K562 (cell line): ENCODE data around the gene CDRT15. TPM values are rescaled to one million over a fixed set of nuclear protein-coding genes. Genes with fewer than 3 reads are reported as not detected.
"Not testable (repeated sequence)": the region's sequence is repeated elsewhere in the genome, so short reads cannot be mapped to it uniquely, and the experiment has no call there.

Source experiments
- ATAC-seq: fragments of 200-7000 bp; cut with Tn5 transposase; 3 replicates; pipeline ENCODE4 v1.9.1; 2020; ENCODE audit warnings: moderate library complexity
- BruUV-seq: library from RNA; stranded (reverse); fragments of 400-500 nt; replicated peaks from 2 replicates; lab custom pipeline; 2021; lab: Mats Ljungman, UMichigan
- CTCF ChIA-PET: fragments of 300-600 bp; formaldehyde crosslinking; extraction: SDS; loops from one replicate; lab custom pipeline; 2021; ENCODE audit warnings: low intra/inter-chr PET ratio; lab: Yijun Ruan, JAX
- POLR2A ChIA-PET: fragments of 300-600, 350-650 bp; sonication (Branson Sonifier 250); formaldehyde crosslinking; extraction: SDS; loops from one replicate; lab custom pipeline; 2021; ENCODE audit warnings: antibody characterized with exemption, inconsistent platforms; lab: Yijun Ruan, JAX
- DNase-seq, 4 experiments: peaks; one replicate each; pipeline versions ENCODE4 v3.0.0 to v3.0.0-alpha.2; 2011 to 2018; ENCODE audit warnings: low spot score in 3 of 4, mixed read lengths in 3 of 4; ENCODE audit errors: extremely low read depth in 1 of 4
- FAIRE-seq: peaks from 2 replicates; lab custom pipeline; 2011; peaks lifted over from hg19 to GRCh38; lab: Jason Lieb, UNC
- H2AFZ ChIP-seq: 2 replicates; pipeline ENCODE4 v1.6.0; 2011; ENCODE audit warnings: low read depth, low read length, control low read depth, inconsistent platforms
- H3K27ac ChIP-seq: fragments of 200-600 bp; 3 replicates; pipeline ENCODE4 v1.8.0; 2011; ENCODE audit warnings: low read depth, mild to moderate bottlenecking, control low read depth, inconsistent platforms, low read length, moderate library complexity, mixed read lengths; ENCODE audit errors: extremely low read depth
- H3K27me3 ChIP-seq, 2 experiments: fragments of 300-600 bp in 1 of 2; 2 replicates in 1 of 2; 3 replicates in 1 of 2; pipeline versions ENCODE4 v1.6.0 to v1.8.0; 2011; ENCODE audit warnings: inconsistent platforms in 2 of 2, low read length in 2 of 2, mild to moderate bottlenecking in 1 of 2, mixed read lengths in 1 of 2, moderate library complexity in 1 of 2; ENCODE audit not compliant: control insufficient read depth in 2 of 2, insufficient read depth in 2 of 2
- H3K36me3 ChIP-seq: fragments of 300-600 bp; 3 replicates; pipeline ENCODE4 v1.8.0; 2011; ENCODE audit warnings: mild to moderate bottlenecking, low read length, inconsistent platforms; ENCODE audit not compliant: control insufficient read depth, insufficient read depth
- H3K4me1 ChIP-seq, 2 experiments: fragments of 200-600 bp in 1 of 2; replicated peaks in 1 of 2; 2 replicates in 1 of 2; 3 replicates in 1 of 2; pipeline versions ENCODE4 v1.5.1 to v1.8.0; 2011; ENCODE audit warnings: inconsistent platforms in 2 of 2, low read length in 2 of 2, mild to moderate bottlenecking in 1 of 2, mixed read lengths in 1 of 2, moderate library complexity in 1 of 2; ENCODE audit not compliant: control insufficient read depth in 2 of 2, insufficient read depth in 2 of 2
- H3K4me2 ChIP-seq: 2 replicates; pipeline ENCODE4 v1.6.1; 2011; ENCODE audit warnings: low read length, control low read depth, inconsistent platforms, mixed read lengths; ENCODE audit not compliant: insufficient read depth
- H3K4me3 ChIP-seq: fragments of 200-600 bp; sonication (generic), shearing (Covaris generic); 2 replicates; pipeline ENCODE4 v1.5.1; 2016; ENCODE audit warnings: control low read depth, inconsistent platforms
- H3K79me2 ChIP-seq: fragments of 200-600 bp; 3 replicates; pipeline ENCODE4 v1.8.0; 2011; ENCODE audit warnings: low read length, inconsistent platforms; ENCODE audit not compliant: control insufficient read depth, insufficient read depth
- H3K9ac ChIP-seq, 2 experiments: 2 replicates each; pipeline versions ENCODE4 v1.6.0 to v1.6.1; 2011; ENCODE audit warnings: low read depth in 2 of 2, low read length in 2 of 2, control low read depth in 1 of 2, inconsistent platforms in 1 of 2, mild to moderate bottlenecking in 1 of 2, mixed read lengths in 1 of 2; ENCODE audit not compliant: insufficient read depth in 1 of 2
- H3K9me1 ChIP-seq: one replicate; pipeline ENCODE4 v1.6.0; 2011; ENCODE audit warnings: inconsistent platforms, mild to moderate bottlenecking, low read length, moderate library complexity; ENCODE audit not compliant: control insufficient read depth, insufficient read depth
- H3K9me3 ChIP-seq: replicated peaks from 2 replicates; pipeline ENCODE4 v1.5.1; 2011; ENCODE audit warnings: low read depth, low read length, inconsistent platforms; ENCODE audit not compliant: control insufficient read depth, insufficient read depth
- H4K20me1 ChIP-seq: replicated peaks from 2 replicates; pipeline ENCODE4 v1.6.1; 2011; ENCODE audit warnings: low read length, inconsistent platforms, mixed read lengths; ENCODE audit not compliant: control insufficient read depth, insufficient read depth
- WGBS: fragments of 100-300 bp; shearing (Covaris generic); methylation state at CpG from one replicate; pipeline ENCODE4 v1.1.6; 2016; ENCODE audit warnings: low coverage, mixed read lengths; ENCODE audit not compliant: insufficient coverage; ENCODE audit errors: missing lambda C conversion rate; 5-methylcytosine and 5-hydroxymethylcytosine counted together
- in situ Hi-C: fragments of 300-500 bp; cut with MboI; formaldehyde crosslinking; loops from 4 replicates; pipeline ENCODE4 v1.15.0; 2018; ENCODE audit warnings: inconsistent platforms, mixed read lengths
- intact Hi-C: fragments of 100-400 bp; cut with micrococcal nuclease; formaldehyde crosslinking; loops from 2 replicates; pipeline ENCODE4 v1.14.2; 2022
- polyA plus RNA-seq, 8 experiments: library from polyadenylated mRNA; depleted of rRNA in 4 of 8; stranded (reverse) in 5 of 8; unstranded in 3 of 8; fragments of >200 nt; fragmentation: Nextera tagmentation in 2 of 8; fragmentation: Illumina TruSeq in 1 of 8; extraction: Ambion mirVana in 2 of 8; extraction: Trizol in 1 of 8; gene quantifications; 2 replicates each; pipeline versions ENCODE4 v1.2.1 to v1.2.3, GENCODE V29; 2011 to 2014; ENCODE audit warnings: inconsistent platforms in 1 of 8, missing spikeins in 1 of 8
- total RNA-seq, 7 experiments: library from RNA; depleted of rRNA in 6 of 7; stranded (reverse); fragments of >200 nt in 6 of 7; fragmentation: Illumina TruSeq in 2 of 7; extraction: Trizol in 2 of 7; gene quantifications; 2 replicates each; pipeline versions ENCODE4 v1.2.1 to v1.2.3, GENCODE V29; 2011 to 2021; ENCODE audit warnings: low replicate concordance in 1 of 7

Gene CDRT15
- total and polyA plus RNA-seq, 9 of the 15 experiments (the other 6 are each of a cell fraction or from before 2014, with no cell fraction given) = not detected

- ATAC-seq = not testable (repeated sequence)
These were observed 45.2 kb downstream of the CDRT15 start for GRCh38 chr17:14191469-14191868.

GRCh38 chr17:14190774-14191173 lies 45.9 kb downstream of the CDRT15 start:
- H2AFZ ChIP-seq, intact Hi-C loops, H3K4me3 ChIP-seq, POLR2A ChIA-PET, H3K27me3 ChIP-seq, CTCF ChIA-PET, H3K9me3 ChIP-seq, BruUV-seq, H3K4me2 ChIP-seq, H3K9ac ChIP-seq, ATAC-seq, H4K20me1 ChIP-seq, H3K4me1 ChIP-seq, H3K36me3 ChIP-seq, H3K27ac ChIP-seq, H3K9me1 ChIP-seq, H3K79me2 ChIP-seq, DNase-seq, in situ Hi-C loops: not testable (repeated sequence)
- FAIRE-seq = peak; percentile 15
- no CpG with 5 or more reads among the region's 1 CpG for WGBS

More at GRCh38 chr17:14191469-14191868, 45.2 kb downstream of the CDRT15 start:
- CTCF ChIA-PET, H3K9me3 ChIP-seq, BruUV-seq, FAIRE-seq, H3K27ac ChIP-seq, intact Hi-C loops, H3K79me2 ChIP-seq, H3K9ac ChIP-seq, H3K36me3 ChIP-seq, H4K20me1 ChIP-seq, POLR2A ChIA-PET, H3K4me3 ChIP-seq, H2AFZ ChIP-seq, H3K4me2 ChIP-seq, in situ Hi-C loops, H3K4me1 ChIP-seq, DNase-seq, H3K9me1 ChIP-seq, H3K27me3 ChIP-seq: not testable (repeated sequence)

GRCh38 chr17:14186443-14186842 lies 50.2 kb downstream of the CDRT15 start:
- H3K9me1 ChIP-seq, H3K27ac ChIP-seq, H4K20me1 ChIP-seq, intact Hi-C loops, H3K36me3 ChIP-seq, H3K79me2 ChIP-seq, H3K27me3 ChIP-seq, in situ Hi-C loops, H3K9ac ChIP-seq, FAIRE-seq, H2AFZ ChIP-seq, DNase-seq, POLR2A ChIA-PET, H3K4me3 ChIP-seq, BruUV-seq, H3K4me2 ChIP-seq, ATAC-seq, CTCF ChIA-PET, H3K4me1 ChIP-seq, H3K9me3 ChIP-seq: not testable (repeated sequence)
- WGBS = 100% methylated on average over 1 of the region's 4 CpGs
